WTC11 (cell line): ENCODE results near the gene KCNK17. TPM values are rescaled to one million over a fixed set of nuclear protein-coding genes. Genes with fewer than 3 reads are reported as not detected.

Experiments used
- ATAC-seq: fragments of 200-7000 bp; cut with Tn5 transposase; 2 replicates; pipeline ENCODE4 v1.10.0; 2021; ENCODE audit warnings: mild to moderate bottlenecking, moderate library complexity
- CTCF ChIA-PET: fragments of 300-600 bp; sonication (Branson Sonifier 250); formaldehyde crosslinking; loops from one replicate; lab custom pipeline; 2021; ENCODE audit warnings: antibody characterized with exemption; lab: Charles Lee
- POLR2A ChIA-PET: fragments of 350-600 bp; sonication (Branson Sonifier 250); formaldehyde crosslinking; loops from one replicate; lab custom pipeline; 2021; ENCODE audit warnings: antibody characterized with exemption; lab: Charles Lee
- DNase-seq: peaks from one replicate; pipeline ENCODE4 v3.0.0; 2021; ENCODE audit warnings: low spot score
- H3K27ac Mint-ChIP-seq: 2 replicates; pipeline ENCODE4 v1.8.0; 2021; ENCODE audit warnings: mixed read lengths
- H3K27me3 Mint-ChIP-seq: 2 replicates; pipeline ENCODE4 v1.8.0; 2021; ENCODE audit warnings: low read depth, mild to moderate bottlenecking, moderate library complexity, mixed read lengths
- H3K36me3 Mint-ChIP-seq: 2 replicates; pipeline ENCODE4 v1.8.0; 2021; ENCODE audit warnings: mixed read lengths
- H3K4me1 Mint-ChIP-seq: 2 replicates; pipeline ENCODE4 v1.8.0; 2022; ENCODE audit warnings: mixed read lengths
- H3K4me3 Mint-ChIP-seq: 2 replicates; pipeline ENCODE4 v1.8.0; 2021; ENCODE audit warnings: mild to moderate bottlenecking, moderate library complexity, mixed read lengths
- H3K9me3 Mint-ChIP-seq: 2 replicates; pipeline ENCODE4 v1.8.0; 2021; ENCODE audit warnings: mixed read lengths
- E2F5 ChIP-seq: sonication (generic); formaldehyde crosslinking; IDR thresholded peaks from 2 replicates; pipeline ENCODE4 v1.8.1; 2022; ENCODE audit warnings: mild to moderate bottlenecking, moderate library complexity, missing genetic modification reagents
- ELF4 ChIP-seq: sonication (generic); formaldehyde crosslinking; IDR thresholded peaks from 2 replicates; pipeline ENCODE4 v1.8.1; 2022; ENCODE audit warnings: low read depth, mild to moderate bottlenecking, moderate library complexity, missing genetic modification reagents
- EMX1 ChIP-seq: fragments of 250-450 bp; sonication (Bioruptor Pico); IDR thresholded peaks from 2 replicates; pipeline ENCODE4 v1.8.0; 2021; ENCODE audit warnings: mild to moderate bottlenecking
- ETV6 ChIP-seq: sonication (generic); formaldehyde crosslinking; IDR thresholded peaks from 2 replicates; pipeline ENCODE4 v1.8.1; 2022; ENCODE audit warnings: mild to moderate bottlenecking, missing genetic modification reagents
- FOXK1 ChIP-seq: sonication (generic); formaldehyde crosslinking; IDR thresholded peaks from 2 replicates; pipeline ENCODE4 v1.8.0; 2022; ENCODE audit warnings: mild to moderate bottlenecking, moderate library complexity, missing genetic modification reagents
- FOXP1 ChIP-seq: sonication (generic); formaldehyde crosslinking; IDR thresholded peaks from 2 replicates; pipeline ENCODE4 v1.8.0; 2022; ENCODE audit warnings: missing genetic modification reagents, mild to moderate bottlenecking, moderate library complexity, borderline replicate concordance
- FOXP4 ChIP-seq: sonication (generic); formaldehyde crosslinking; IDR thresholded peaks from 2 replicates; pipeline ENCODE4 v1.8.0; 2022; ENCODE audit warnings: mild to moderate bottlenecking, missing genetic modification reagents
- GTF2I ChIP-seq: fragments of 250-450 bp; sonication (Bioruptor Pico); conservative IDR thresholded peaks from 2 replicates; pipeline ENCODE4 v1.4.0; 2021; ENCODE audit warnings: mild to moderate bottlenecking
- JAZF1 ChIP-seq: fragments of 250-450 bp; sonication (Bioruptor Pico); IDR thresholded peaks from 2 replicates; pipeline ENCODE4 v1.9.0; 2021; ENCODE audit warnings: moderate library complexity, mild to moderate bottlenecking, inconsistent platforms
- MAX ChIP-seq: sonication (generic); formaldehyde crosslinking; IDR thresholded peaks from 2 replicates; pipeline ENCODE4 v1.8.0; 2022; ENCODE audit warnings: mild to moderate bottlenecking, missing genetic modification reagents
- NR1H2 ChIP-seq: sonication (generic); formaldehyde crosslinking; IDR thresholded peaks from 2 replicates; pipeline ENCODE4 v1.9.0; 2021; ENCODE audit warnings: mild to moderate bottlenecking, moderate library complexity, missing genetic modification reagents
- NR3C1 ChIP-seq: sonication (generic); formaldehyde crosslinking; conservative IDR thresholded peaks from 2 replicates; pipeline ENCODE4 v1.8.1; 2023; ENCODE audit warnings: low read depth, mild to moderate bottlenecking, missing genetic modification reagents
- SMAD3 ChIP-seq: sonication (generic); formaldehyde crosslinking; IDR thresholded peaks from 2 replicates; pipeline ENCODE4 v1.8.0; 2022; ENCODE audit warnings: missing genetic modification reagents, mild to moderate bottlenecking, borderline replicate concordance
- SOX15 ChIP-seq: fragments of 250-450 bp; sonication (Bioruptor Pico); IDR thresholded peaks from 2 replicates; pipeline ENCODE4 v1.9.0; 2021; ENCODE audit warnings: mild to moderate bottlenecking
- SP1 ChIP-seq: sonication (generic); formaldehyde crosslinking; conservative IDR thresholded peaks from 2 replicates; pipeline ENCODE4 v1.8.1; 2022; ENCODE audit warnings: missing genetic modification reagents
- TCF7 ChIP-seq: sonication (generic); formaldehyde crosslinking; IDR thresholded peaks from 2 replicates; pipeline ENCODE4 v1.8.0; 2022; ENCODE audit warnings: mild to moderate bottlenecking, low read depth, missing genetic modification reagents, moderate library complexity
- TEAD4 ChIP-seq: sonication (generic); formaldehyde crosslinking; IDR thresholded peaks from 2 replicates; pipeline ENCODE4 v1.8.0; 2022; ENCODE audit warnings: mild to moderate bottlenecking, missing genetic modification reagents
- USF1 ChIP-seq: sonication (generic); formaldehyde crosslinking; IDR thresholded peaks from 2 replicates; pipeline ENCODE4 v1.8.0; 2022; ENCODE audit warnings: mild to moderate bottlenecking, missing genetic modification reagents
- ZBTB43 ChIP-seq: sonication (generic); formaldehyde crosslinking; IDR thresholded peaks from 2 replicates; pipeline ENCODE4 v1.8.1; 2023; ENCODE audit warnings: mild to moderate bottlenecking, missing genetic modification reagents
- ZNF138 ChIP-seq: sonication (generic); formaldehyde crosslinking; conservative IDR thresholded peaks from 2 replicates; pipeline ENCODE4 v1.8.1; 2022; ENCODE audit warnings: mild to moderate bottlenecking, moderate library complexity, missing genetic modification reagents
- ZNF281 ChIP-seq: sonication (generic); formaldehyde crosslinking; IDR thresholded peaks from 2 replicates; pipeline ENCODE4 v1.8.0; 2023; ENCODE audit warnings: mild to moderate bottlenecking, missing genetic modification reagents
- ZNF512 ChIP-seq: sonication (generic); formaldehyde crosslinking; IDR thresholded peaks from 2 replicates; pipeline ENCODE4 v1.8.1; 2022; ENCODE audit warnings: missing genetic modification reagents, borderline replicate concordance
- ZNF671 ChIP-seq: fragments of 250-450 bp; sonication (Bioruptor Pico); IDR thresholded peaks from 2 replicates; pipeline ENCODE4 v1.8.0; 2021; ENCODE audit warnings: mild to moderate bottlenecking
- ZSCAN18 ChIP-seq: fragments of 250-450 bp; sonication (Bioruptor Pico); IDR thresholded peaks from 2 replicates; pipeline ENCODE4 v2.1.2; 2022; ENCODE audit warnings: mild to moderate bottlenecking, moderate library complexity
- total RNA-seq: library from RNA; stranded (reverse); gene quantifications from 3 replicates; pipeline ENCODE4 v1.2.3, GENCODE V29; 2021

KCNK17 gene
- total RNA-seq, 1 experiment from 2014 or later: 2.1 TPM

- H3K36me3 Mint-ChIP-seq: no peaks in the 10 kb centered on the region
- peaks cover 12% of the 10 kb centered on the region for H3K27me3 Mint-ChIP-seq
- TF ChIP-seq ZNF281 (CRISPR knock-in tag) (no peak), FOXP1 (CRISPR knock-in tag) (no peak), GTF2I (CRISPR knock-in tag) (no peak), ZNF138 (no peak), FOXP4 (CRISPR knock-in tag) (no peak), JAZF1 (CRISPR knock-in tag) (no peak), TCF7 (CRISPR knock-in tag) (no peak), FOXK1 (no peak), MAX (CRISPR knock-in tag) (no peak), USF1 (no peak), ETV6 (no peak), NR1H2 (CRISPR knock-in tag) (no peak)
- H3K9me3 Mint-ChIP-seq: no peaks in the 10 kb centered on the region
- CTCF ChIA-PET: interaction anchor here (1.0 to 1.6 kb wide), 2 partner anchors 10 to 12 kb away, joined by 3 to 7 read pairs; no protein-coding TSS in a partner anchor
- H3K27ac Mint-ChIP-seq: no peak overlapping the region
- no peak overlapping the region for H3K4me3 Mint-ChIP-seq
- DNase-seq (no peak), ATAC-seq (no peak)
- H3K4me1 Mint-ChIP-seq: peaks cover 11% of the 10 kb centered on the region
- POLR2A ChIA-PET: no interaction called here
Measured at GRCh38 chr6:39357998-39358686, 43.9 kb upstream of the KCNK17 start.

GRCh38 chr6:39353698-39354315 lies 39.6 kb upstream of the KCNK17 start:
- no peak for DNase-seq
- Mint-ChIP-seq H3K4me3 (no peak overlapping the region), H3K27me3 (no peaks in the 10 kb centered on the region; the same call in 1 of the 2 replicates), H3K9me3 (no peaks in the 10 kb centered on the region), H3K36me3 (no peaks in the 10 kb centered on the region), H3K27ac (no peak overlapping the region), H3K4me1 (no peaks in the 10 kb centered on the region)
- ChIA-PET CTCF (interaction anchor here (2.7 kb wide), 1 partner anchor 8 kb away, joined by 15 read pairs; no protein-coding TSS in a partner anchor), POLR2A (no interaction called here)
- no peak for ATAC-seq
- TF ChIP-seq GTF2I (CRISPR knock-in tag) (no peak), ZNF671 (no peak), TEAD4 (no peak), SMAD3 (no peak), SOX15 (CRISPR knock-in tag) (no peak), NR3C1 (no peak), TCF7 (CRISPR knock-in tag) (no peak), ELF4 (CRISPR knock-in tag) (no peak), E2F5 (CRISPR knock-in tag) (no peak), SP1 (CRISPR knock-in tag) (no peak), ZSCAN18 (CRISPR knock-in tag) (no peak), ZBTB43 (no peak), ZNF512 (no peak), EMX1 (no peak)
